Measurements from ENCODE around the gene LFNG.

GRCh38 chr7:2504128-2504888, 15.3 kb upstream of the LFNG start:
- TF ChIP-seq CTCF (IDR thresholded peaks at IDR 0.05; ENCODE audit: low read depth, low read length) (no peak), EZH2phosphoT487 (IDR thresholded peaks at IDR 0.05; ENCODE audit: low read depth) (no peak)
